Fibroblast of the aortic adventitia (primary cell): ENCODE measurements around the gene BEND2. TPM values are rescaled to one million over a fixed set of nuclear protein-coding genes. Genes with fewer than 3 reads are reported as not detected.

Experiments used
- DNase-seq: peaks from one replicate; pipeline ENCODE4 v3.0.0-alpha.2; 2010; ENCODE audit warnings: low read depth
- H3K4me3 ChIP-seq: 2 replicates; pipeline ENCODE4 v1.5.1; 2011; ENCODE audit warnings: low read depth, mild to moderate bottlenecking, control low read depth, low read length, moderate library complexity
- total RNA-seq: library from RNA; depleted of rRNA; stranded (reverse); fragments of >200 nt; gene quantifications from 2 replicates; pipeline ENCODE4 v1.2.3, GENCODE V29; 2012; ENCODE audit warnings: low replicate concordance
- TF ChIP-seq, protein P1 (sequence below): IDR thresholded peaks from 2 replicates; pipeline ENCODE4 v1.5.1; 2011; ENCODE audit warnings: mild to moderate bottlenecking, low read length, control low read depth, inconsistent platforms; ENCODE audit not compliant: insufficient read depth

BEND2 gene
- total RNA-seq, 1 donor, result not detected

DNA sequence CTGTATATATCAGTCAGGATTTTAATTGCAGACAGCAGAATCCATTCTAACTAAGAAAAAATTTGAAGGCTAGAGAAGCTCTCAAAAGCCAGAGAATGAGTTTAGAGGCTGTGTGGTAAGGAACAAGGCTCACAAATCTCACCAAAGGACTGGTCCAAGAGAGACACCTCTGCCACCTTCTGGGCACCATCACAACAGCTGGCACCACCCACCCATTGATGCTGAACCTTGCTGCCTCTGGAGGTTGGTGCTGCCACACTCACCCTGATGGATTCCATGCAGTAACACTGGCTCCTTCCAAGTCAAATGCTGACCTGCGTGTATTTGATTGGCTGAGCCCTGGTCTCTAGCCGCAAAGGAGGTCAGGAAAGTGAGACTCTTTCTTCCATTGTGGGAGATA, 100.8 kb downstream of the BEND2 start:
- H3K4me3 ChIP-seq, result no peak overlapping the region
- TF ChIP-seq, protein P1, sequence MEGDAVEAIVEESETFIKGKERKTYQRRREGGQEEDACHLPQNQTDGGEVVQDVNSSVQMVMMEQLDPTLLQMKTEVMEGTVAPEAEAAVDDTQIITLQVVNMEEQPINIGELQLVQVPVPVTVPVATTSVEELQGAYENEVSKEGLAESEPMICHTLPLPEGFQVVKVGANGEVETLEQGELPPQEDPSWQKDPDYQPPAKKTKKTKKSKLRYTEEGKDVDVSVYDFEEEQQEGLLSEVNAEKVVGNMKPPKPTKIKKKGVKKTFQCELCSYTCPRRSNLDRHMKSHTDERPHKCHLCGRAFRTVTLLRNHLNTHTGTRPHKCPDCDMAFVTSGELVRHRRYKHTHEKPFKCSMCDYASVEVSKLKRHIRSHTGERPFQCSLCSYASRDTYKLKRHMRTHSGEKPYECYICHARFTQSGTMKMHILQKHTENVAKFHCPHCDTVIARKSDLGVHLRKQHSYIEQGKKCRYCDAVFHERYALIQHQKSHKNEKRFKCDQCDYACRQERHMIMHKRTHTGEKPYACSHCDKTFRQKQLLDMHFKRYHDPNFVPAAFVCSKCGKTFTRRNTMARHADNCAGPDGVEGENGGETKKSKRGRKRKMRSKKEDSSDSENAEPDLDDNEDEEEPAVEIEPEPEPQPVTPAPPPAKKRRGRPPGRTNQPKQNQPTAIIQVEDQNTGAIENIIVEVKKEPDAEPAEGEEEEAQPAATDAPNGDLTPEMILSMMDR, result no peak
- no peak for DNase-seq

Other genes with a start within 250 kb of the BEND2 start
- gene SCML2, start 133.8 kb upstream of the BEND2 start, total RNA-seq, result 1.5 and 3.4 TPM in 2 replicates
- 3.7 and 4.8 TPM in 2 replicates for gene CDKL5, start 204.7 kb upstream of the BEND2 start, total RNA-seq